ENCODE measurements around the gene OPCML.

OPCML gene

DNA sequence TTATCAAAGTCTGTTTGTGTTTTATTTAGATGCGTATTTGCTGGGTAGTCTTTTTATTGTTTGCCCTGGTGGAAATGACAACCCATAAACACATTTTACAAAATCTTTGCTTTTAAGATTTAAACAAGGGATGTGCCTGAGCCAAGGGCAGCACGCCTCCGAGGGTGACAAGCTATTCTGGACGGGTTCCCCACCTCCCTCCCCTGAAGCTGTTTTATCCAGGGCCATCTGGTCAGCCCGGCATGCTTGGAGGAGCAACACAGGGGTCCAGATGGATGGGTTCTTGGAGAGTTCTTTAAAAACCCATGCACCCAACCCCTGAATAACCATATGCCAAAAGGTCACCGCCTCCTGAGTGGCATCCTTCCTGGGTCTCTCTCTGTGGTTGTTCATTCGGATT, 408.9 kb downstream of the OPCML start:
- H3K79me2 ChIP-seq (ENCODE audit: low read length), result no peaks in the 10 kb centered on the region
- H3K9me3 ChIP-seq (replicated peaks; ENCODE audit: insufficient read depth, low read length), result no peaks in the 10 kb centered on the region
- no peak for DNase-seq
- H3K9me2 ChIP-seq (replicated peaks; ENCODE audit: insufficient read depth, low read length), result no peaks in the 10 kb centered on the region
- no peaks in the 10 kb centered on the region for H3F3A ChIP-seq (ENCODE audit: insufficient read depth, low read length)
- no peak overlapping the region for H3K4me3 ChIP-seq (ENCODE audit: low read length)
- H3K4me1 ChIP-seq (ENCODE audit: low read length), result no peaks in the 10 kb centered on the region
- H4K20me1 ChIP-seq (ENCODE audit: insufficient read depth, low read length), result no peaks in the 10 kb centered on the region
- TF ChIP-seq EZH2phosphoT487 (IDR thresholded peaks at IDR 0.05; ENCODE audit: low read length) (no peak), EZH2 (optimal IDR thresholded peaks at IDR 0.05; ENCODE audit: low read depth, low read length) (no peak), CTCF (IDR thresholded peaks at IDR 0.05; ENCODE audit: low read length) (no peak)
- no peak overlapping the region for H2AFZ ChIP-seq (ENCODE audit: low read length)
- no peaks in the 10 kb centered on the region for H3K27me3 ChIP-seq (replicated peaks; ENCODE audit: insufficient read depth, low read length)
- no peaks in the 10 kb centered on the region for H3K36me3 ChIP-seq (replicated peaks; ENCODE audit: insufficient read depth, low read length)
- no peak overlapping the region for H3K27ac ChIP-seq (ENCODE audit: low read length)
- no peak overlapping the region for H3K9ac ChIP-seq (ENCODE audit: low read length)
- H3K4me2 ChIP-seq (ENCODE audit: low read depth, low read length), result no peak overlapping the region

DNA sequence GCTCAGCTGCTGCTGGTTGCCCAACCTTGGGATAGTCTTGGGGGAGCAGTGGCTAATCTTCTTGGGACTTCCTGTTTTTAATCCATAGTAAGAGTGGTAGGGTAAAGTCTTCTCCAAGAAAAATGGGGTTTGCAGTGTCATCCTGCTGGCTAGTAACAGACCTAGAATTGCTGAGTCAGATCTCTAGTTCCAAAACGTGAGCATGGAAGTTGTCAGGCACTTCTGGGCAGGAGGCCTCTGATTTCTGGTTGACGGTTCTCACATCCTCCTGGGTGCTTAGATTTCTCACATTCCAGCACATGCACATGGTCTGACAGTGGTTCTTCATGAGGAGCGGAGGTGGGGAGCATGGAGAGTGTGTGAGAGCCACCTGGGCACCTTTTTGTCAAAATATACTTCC, 410.0 kb downstream of the OPCML start:
- Histone ChIP-seq H3K9me3 (replicated peaks; ENCODE audit: insufficient read depth, low read length) (no peaks in the 10 kb centered on the region), H3K79me2 (ENCODE audit: low read length) (no peaks in the 10 kb centered on the region), H2AFZ (ENCODE audit: low read length) (no peak overlapping the region), H3K36me3 (replicated peaks; ENCODE audit: insufficient read depth, low read length) (no peaks in the 10 kb centered on the region), H3F3A (ENCODE audit: insufficient read depth, low read length) (no peaks in the 10 kb centered on the region), H3K4me2 (ENCODE audit: low read depth, low read length) (no peak overlapping the region), H3K4me3 (ENCODE audit: low read length) (no peak overlapping the region), H3K9ac (ENCODE audit: low read length) (no peak overlapping the region), H4K20me1 (ENCODE audit: insufficient read depth, low read length) (no peaks in the 10 kb centered on the region), H3K27me3 (replicated peaks; ENCODE audit: insufficient read depth, low read length) (no peaks in the 10 kb centered on the region), H3K4me1 (ENCODE audit: low read length) (no peaks in the 10 kb centered on the region), H3K27ac (ENCODE audit: low read length) (no peak overlapping the region), H3K9me2 (replicated peaks; ENCODE audit: insufficient read depth, low read length) (no peaks in the 10 kb centered on the region)
- TF ChIP-seq EZH2phosphoT487 (IDR thresholded peaks at IDR 0.05; ENCODE audit: low read length), result no peak
- no peak for TF ChIP-seq EZH2 (optimal IDR thresholded peaks at IDR 0.05; ENCODE audit: low read depth, low read length)
- no peak for TF ChIP-seq CTCF (IDR thresholded peaks at IDR 0.05; ENCODE audit: low read length)
- no peak for DNase-seq

DNA sequence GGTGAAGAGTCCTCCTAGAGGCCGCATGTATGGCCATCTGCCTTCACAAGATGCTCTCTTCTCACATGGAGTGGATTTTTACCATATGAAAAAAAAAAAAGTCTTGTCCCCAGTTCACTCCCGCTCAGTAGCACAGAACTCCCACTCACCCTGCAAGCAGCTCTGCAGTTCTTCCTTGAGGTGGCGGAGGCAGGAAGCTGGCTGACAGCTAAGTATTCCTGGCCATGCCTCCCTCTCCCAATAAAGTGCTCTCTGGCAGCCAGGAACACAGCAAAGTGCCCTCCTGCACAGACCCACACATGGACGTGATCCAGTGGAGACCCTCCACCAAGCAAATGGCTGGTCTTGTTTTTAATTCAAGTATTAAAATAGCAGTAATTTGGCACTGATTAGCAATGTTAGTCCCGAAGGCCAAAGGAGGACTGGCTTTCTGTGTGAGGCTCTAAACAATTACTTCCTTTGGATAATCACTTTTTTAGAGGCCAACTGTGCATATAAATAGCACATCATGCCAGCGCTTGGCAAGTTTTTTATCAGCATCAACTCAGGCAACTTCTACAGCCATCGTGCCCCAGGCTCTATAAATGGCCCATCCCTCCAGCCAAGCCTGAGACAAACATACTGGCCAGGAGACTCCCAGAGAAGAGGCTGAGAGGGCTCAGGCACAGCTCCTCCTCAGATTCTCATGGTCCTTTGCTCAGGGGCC, 413.6 kb downstream of the OPCML start:
- no peaks in the 10 kb centered on the region for H3K79me2 ChIP-seq (ENCODE audit: low read length)
- no peak overlapping the region for H3K4me2 ChIP-seq (ENCODE audit: low read depth, low read length)
- TF ChIP-seq EZH2phosphoT487 (IDR thresholded peaks at IDR 0.05; ENCODE audit: low read length), result no peak
- TF ChIP-seq EZH2 (optimal IDR thresholded peaks at IDR 0.05; ENCODE audit: low read depth, low read length), result no peak
- TF ChIP-seq CTCF (IDR thresholded peaks at IDR 0.05; ENCODE audit: low read length), result no peak
- no peak overlapping the region for H2AFZ ChIP-seq (ENCODE audit: low read length)
- H3K9me2 ChIP-seq (replicated peaks; ENCODE audit: insufficient read depth, low read length), result no peaks in the 10 kb centered on the region
- H4K20me1 ChIP-seq (ENCODE audit: insufficient read depth, low read length), result no peaks in the 10 kb centered on the region
- no peaks in the 10 kb centered on the region for H3F3A ChIP-seq (ENCODE audit: insufficient read depth, low read length)
- no peaks in the 10 kb centered on the region for H3K36me3 ChIP-seq (replicated peaks; ENCODE audit: insufficient read depth, low read length)
- H3K27me3 ChIP-seq (replicated peaks; ENCODE audit: insufficient read depth, low read length), result no peaks in the 10 kb centered on the region
- H3K9ac ChIP-seq (ENCODE audit: low read length), result no peak overlapping the region
- H3K27ac ChIP-seq (ENCODE audit: low read length), result no peak overlapping the region
- DNase-seq, result no peak
- H3K4me3 ChIP-seq (ENCODE audit: low read length), result no peak overlapping the region
- no peaks in the 10 kb centered on the region for H3K4me1 ChIP-seq (ENCODE audit: low read length)
- H3K9me3 ChIP-seq (replicated peaks; ENCODE audit: insufficient read depth, low read length), result no peaks in the 10 kb centered on the region
